ENCODE results near the gene SNIP1. TPM values are rescaled to one million over a fixed set of nuclear protein-coding genes. Genes with fewer than 3 reads are reported as not detected.
"Not testable (repeated sequence)": the region's sequence is repeated elsewhere in the genome, so short reads cannot be mapped to it uniquely, and the experiment has no call there.

The SNIP1 gene
- polyA plus RNA-seq, 1 experiment, result 8.9 TPM

- H3K4me3 ChIP-seq (ENCODE audit: low read depth, low read length), result no peak overlapping the region
- no peak for DNase-seq (ENCODE audit: low read depth, low spot score)
- POLR2A ChIA-PET, result no interaction called here
Measured at GRCh38 chr1:37549341-37549740, 4.8 kb downstream of the SNIP1 start.

DNA sequence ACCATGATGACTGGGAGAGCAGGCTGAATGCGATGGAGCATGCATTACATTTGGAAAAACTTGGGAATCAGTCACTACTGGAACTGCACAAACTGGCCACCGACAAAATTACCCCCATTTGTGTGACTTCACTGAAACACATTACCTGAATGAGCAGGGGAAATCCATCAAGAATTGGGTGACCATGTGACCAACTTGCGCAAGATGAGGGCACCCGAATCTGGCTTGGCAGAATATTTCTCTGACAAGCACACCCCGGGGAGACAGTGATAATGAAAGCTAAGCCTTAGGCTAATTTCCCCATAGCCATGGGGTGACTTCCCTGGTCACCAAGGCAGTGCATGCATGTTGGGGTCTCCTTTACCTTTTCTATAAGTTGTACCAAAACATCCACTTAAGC, 9.1 kb downstream of the SNIP1 start:
- DNase-seq (ENCODE audit: low read depth, low spot score), result no peak
- Histone ChIP-seq H3K4me3 (ENCODE audit: low read depth, low read length) (no peak overlapping the region), H3K27me3 (ENCODE audit: control insufficient read depth, insufficient read depth, low read length) (no peaks in the 10 kb centered on the region), H3K27ac (ENCODE audit: low read depth, low read length) (no peak overlapping the region), H3K9me3 (ENCODE audit: control insufficient read depth, insufficient read depth, low read length) (no peaks in the 10 kb centered on the region)
- CTCF ChIA-PET, result no interaction called here
- TF ChIP-seq, protein P1, sequence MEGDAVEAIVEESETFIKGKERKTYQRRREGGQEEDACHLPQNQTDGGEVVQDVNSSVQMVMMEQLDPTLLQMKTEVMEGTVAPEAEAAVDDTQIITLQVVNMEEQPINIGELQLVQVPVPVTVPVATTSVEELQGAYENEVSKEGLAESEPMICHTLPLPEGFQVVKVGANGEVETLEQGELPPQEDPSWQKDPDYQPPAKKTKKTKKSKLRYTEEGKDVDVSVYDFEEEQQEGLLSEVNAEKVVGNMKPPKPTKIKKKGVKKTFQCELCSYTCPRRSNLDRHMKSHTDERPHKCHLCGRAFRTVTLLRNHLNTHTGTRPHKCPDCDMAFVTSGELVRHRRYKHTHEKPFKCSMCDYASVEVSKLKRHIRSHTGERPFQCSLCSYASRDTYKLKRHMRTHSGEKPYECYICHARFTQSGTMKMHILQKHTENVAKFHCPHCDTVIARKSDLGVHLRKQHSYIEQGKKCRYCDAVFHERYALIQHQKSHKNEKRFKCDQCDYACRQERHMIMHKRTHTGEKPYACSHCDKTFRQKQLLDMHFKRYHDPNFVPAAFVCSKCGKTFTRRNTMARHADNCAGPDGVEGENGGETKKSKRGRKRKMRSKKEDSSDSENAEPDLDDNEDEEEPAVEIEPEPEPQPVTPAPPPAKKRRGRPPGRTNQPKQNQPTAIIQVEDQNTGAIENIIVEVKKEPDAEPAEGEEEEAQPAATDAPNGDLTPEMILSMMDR (IDR thresholded peaks at IDR 0.05; ENCODE audit: low read depth, low read length), result no peak
- POLR2A ChIA-PET, result interaction anchor here (0.7 to 0.8 kb wide), 2 partner anchors 9 to 162 kb away, joined by 3 to 5 read pairs; partner anchors contain the start of gene SNIP1

More at GRCh38 chr1:37549341-37549740, 4.8 kb downstream of the SNIP1 start:
- H3K9me3 ChIP-seq (ENCODE audit: control insufficient read depth, insufficient read depth, low read length), result no peaks in the 10 kb centered on the region
- H3K27me3 ChIP-seq (ENCODE audit: control insufficient read depth, insufficient read depth, low read length), result no peaks in the 10 kb centered on the region
- TF ChIP-seq, protein P1 (IDR thresholded peaks at IDR 0.05; ENCODE audit: low read depth, low read length), result no peak
- CTCF ChIA-PET, result interaction anchor here (3.4 kb wide), 1 partner anchor 35 kb away, joined by 22 read pairs; the partner anchor contains the start of gene MEAF6
- H3K27ac ChIP-seq (ENCODE audit: low read depth, low read length), result no peak overlapping the region

DNA sequence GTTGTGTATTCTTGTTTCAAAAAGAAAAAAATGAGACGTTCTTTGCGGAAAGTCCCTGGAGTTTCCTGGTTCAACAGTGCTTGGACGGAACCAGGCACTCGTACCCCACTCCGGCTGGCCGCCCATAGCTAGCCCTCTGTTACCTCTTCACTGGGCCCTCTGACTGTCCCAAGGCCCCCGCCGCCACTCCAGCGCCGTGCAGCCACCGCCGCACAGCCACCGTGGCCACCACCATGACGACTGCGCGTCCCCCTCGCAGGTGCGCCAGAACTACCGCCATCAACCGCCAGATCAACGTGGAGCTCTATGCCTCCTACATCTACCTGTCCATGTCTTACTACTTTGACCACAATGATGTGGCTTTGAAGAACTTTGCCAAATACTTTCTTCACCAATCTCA, 9.6 kb downstream of the SNIP1 start:
- ChIA-PET CTCF (no interaction called here), POLR2A (interaction anchor here (0.7 to 0.8 kb wide), 3 partner anchors 10 to 1450 kb away, joined by 3 to 5 read pairs (median 3); partner anchors contain the start of gene SNIP1)
- Histone ChIP-seq H3K9me3 (ENCODE audit: control insufficient read depth, insufficient read depth, low read length) (no peaks in the 10 kb centered on the region), H3K4me3 (ENCODE audit: low read depth, low read length) (no peak overlapping the region), H3K27me3 (ENCODE audit: control insufficient read depth, insufficient read depth, low read length) (no peaks in the 10 kb centered on the region), H3K27ac (ENCODE audit: low read depth, low read length) (no peak overlapping the region)
- no peak for DNase-seq (ENCODE audit: low read depth, low spot score)
- TF ChIP-seq, protein P1 (IDR thresholded peaks at IDR 0.05; ENCODE audit: low read depth, low read length), result no peak

GRCh38 chr1:37540036-37540785, 13.9 kb downstream of the SNIP1 start:
- ChIA-PET POLR2A (no interaction called here), CTCF (interaction anchor here (2.0 kb wide), 1 partner anchor 26 kb away, joined by 5 read pairs; the partner anchor contains the start of gene MEAF6)
- no peak for DNase-seq (ENCODE audit: low read depth, low spot score)
- Histone ChIP-seq H3K4me3 (ENCODE audit: low read depth, low read length) (no peak overlapping the region), H3K9me3 (ENCODE audit: control insufficient read depth, insufficient read depth, low read length) (no peaks in the 10 kb centered on the region), H3K27ac (ENCODE audit: low read depth, low read length) (no peak overlapping the region), H3K27me3 (ENCODE audit: control insufficient read depth, insufficient read depth, low read length) (no peaks in the 10 kb centered on the region)
- TF ChIP-seq, protein P1 (IDR thresholded peaks at IDR 0.05; ENCODE audit: low read depth, low read length), result no peak

- CTCF ChIA-PET, result interaction anchor here (2.0 kb wide), 1 partner anchor 25 kb away, joined by 5 read pairs; the partner anchor contains the start of gene MEAF6
- H3K27ac ChIP-seq (ENCODE audit: low read depth, low read length); DNase-seq (ENCODE audit: low read depth, low spot score); POLR2A ChIA-PET; H3K27me3 ChIP-seq (ENCODE audit: control insufficient read depth, insufficient read depth, low read length); H3K4me3 ChIP-seq (ENCODE audit: low read depth, low read length); H3K9me3 ChIP-seq (ENCODE audit: control insufficient read depth, insufficient read depth, low read length): not testable (repeated sequence)
Measured at GRCh38 chr1:37539154-37539553, 14.9 kb downstream of the SNIP1 start.

All from AG04450 (cell line).